NK-92 (cell line): ENCODE data around the gene RPS6KA5.
"Not testable (repeated sequence)": the region's sequence is repeated elsewhere in the genome, so short reads cannot be mapped to it uniquely, and the experiment has no call there.

Experiments used
- DNase-seq: peaks from one replicate; lab custom pipeline; 2025; ENCODE audit not compliant: unreplicated experiment; lab: John Stamatoyannopoulos, UW

RPS6KA5 gene

GRCh38 chr14:91067186-91067585 is 6.7 kb upstream of the RPS6KA5 start:
- DNase-seq, result no peak

DNA sequence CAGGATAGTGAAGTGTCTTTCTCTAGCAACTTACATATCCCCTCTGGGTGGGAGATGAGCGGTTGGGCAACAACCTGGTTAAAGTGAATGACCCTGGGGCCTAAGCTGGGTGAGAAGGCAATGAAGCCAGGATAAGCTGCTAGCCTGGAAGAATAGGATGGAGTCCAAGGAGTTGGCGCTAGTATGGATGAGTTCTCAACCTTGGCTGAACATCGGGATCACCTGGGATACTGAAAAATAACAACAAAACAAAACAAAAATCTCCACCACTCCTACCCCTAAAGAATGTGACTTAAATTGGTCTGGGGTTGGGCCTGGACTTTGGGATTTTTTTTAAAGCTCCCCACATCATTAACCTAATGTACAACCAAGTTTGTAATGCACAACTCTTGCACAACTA is 4.8 kb upstream of the RPS6KA5 start:
- DNase-seq, result no peak

DNA sequence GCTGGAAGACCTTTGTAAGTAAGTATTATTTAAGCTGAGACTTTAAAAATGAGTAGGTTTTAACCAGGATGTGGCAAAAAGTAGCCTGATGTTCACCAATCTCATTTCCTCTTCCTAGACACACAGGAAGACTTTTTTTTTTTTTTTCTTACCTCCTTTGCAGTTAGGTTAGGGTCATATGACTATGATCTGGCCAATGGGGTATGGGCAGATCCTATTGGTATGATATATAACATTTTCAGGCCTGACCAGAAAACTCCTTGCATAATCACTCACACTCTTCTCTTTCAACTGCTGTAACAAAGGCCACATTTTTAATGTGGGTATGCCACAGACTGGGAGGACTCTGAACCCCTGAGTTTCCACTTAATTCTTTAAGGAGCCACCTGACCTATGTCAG is 2.7 kb upstream of the RPS6KA5 start:
- DNase-seq, result no peak

- DNase-seq, result no peak
These were observed 2.2 kb upstream of the RPS6KA5 start for GRCh38 chr14:91062600-91062999.

DNA sequence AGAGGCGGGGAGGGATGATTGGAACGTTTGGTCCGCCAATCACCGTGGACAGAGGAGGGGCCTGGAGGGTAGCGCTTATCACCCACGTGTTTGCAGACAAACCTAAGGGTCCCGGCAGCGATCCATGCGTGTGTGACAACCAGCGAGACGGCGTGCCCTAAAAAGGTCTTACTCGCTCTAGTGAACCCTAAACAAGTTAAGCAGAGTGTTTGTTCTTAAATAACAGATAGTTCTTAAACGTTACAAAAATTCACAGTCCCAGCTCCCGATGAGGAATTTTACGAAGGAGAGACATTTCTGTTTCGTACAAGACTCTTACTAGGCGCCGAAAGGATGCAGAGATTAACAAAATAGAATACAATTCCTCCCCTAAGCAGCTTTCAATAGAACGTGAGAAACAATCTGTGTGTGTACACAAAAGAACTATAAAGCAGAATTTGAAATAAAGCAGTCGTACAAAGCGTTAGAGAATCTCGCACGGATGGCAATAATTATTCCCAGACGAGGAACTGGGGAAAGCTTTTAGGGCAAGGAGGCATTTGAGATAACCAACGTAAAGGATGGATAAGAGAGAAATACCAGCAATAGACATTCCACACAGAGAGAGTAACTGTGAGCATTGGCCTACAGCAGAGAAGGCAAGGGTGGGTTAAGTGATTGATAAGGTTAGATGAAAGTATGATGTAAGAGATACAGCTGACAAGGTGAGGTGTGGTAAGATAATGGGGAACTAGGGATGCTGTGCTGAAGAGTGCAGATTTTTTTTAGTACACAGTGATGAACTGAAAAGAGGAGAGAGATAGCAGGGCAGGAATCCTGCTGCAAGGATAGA is 831 bp upstream of the RPS6KA5 start:
- DNase-seq, result no peak

- DNase-seq, result no peak
These were observed 678 bp downstream of the RPS6KA5 start for GRCh38 chr14:91059576-91060350.

DNA sequence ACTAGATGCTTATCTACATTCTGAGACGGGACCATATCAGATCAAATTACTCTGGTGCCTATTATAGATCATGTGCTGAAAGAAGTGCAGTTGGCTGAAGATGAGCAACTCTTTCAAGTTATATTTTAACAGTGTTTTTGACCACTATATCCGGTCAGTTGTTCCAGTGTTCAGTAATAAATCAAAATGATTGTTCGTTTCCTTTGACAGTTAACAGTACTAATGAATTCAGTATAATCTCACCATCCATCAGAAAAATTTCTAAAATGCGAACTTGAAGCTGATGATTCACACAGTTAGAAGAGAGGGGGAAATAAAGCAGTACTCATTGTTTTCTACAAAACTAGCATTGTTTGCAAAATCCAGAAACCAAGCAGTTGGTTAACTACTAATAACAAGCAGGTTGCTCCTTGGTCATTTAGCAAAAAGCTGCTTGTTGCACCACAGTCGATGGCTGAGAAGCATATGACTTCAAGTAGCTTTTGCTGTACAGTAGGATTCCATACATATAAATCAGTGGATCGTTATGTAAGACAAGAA is 2.3 kb downstream of the RPS6KA5 start:
- DNase-seq, result no peak

- DNase-seq, result no peak
These were observed 4.1 kb downstream of the RPS6KA5 start for GRCh38 chr14:91056361-91056760.

- no peak for DNase-seq
These were observed 5.4 kb downstream of the RPS6KA5 start for GRCh38 chr14:91055016-91055415.

DNA sequence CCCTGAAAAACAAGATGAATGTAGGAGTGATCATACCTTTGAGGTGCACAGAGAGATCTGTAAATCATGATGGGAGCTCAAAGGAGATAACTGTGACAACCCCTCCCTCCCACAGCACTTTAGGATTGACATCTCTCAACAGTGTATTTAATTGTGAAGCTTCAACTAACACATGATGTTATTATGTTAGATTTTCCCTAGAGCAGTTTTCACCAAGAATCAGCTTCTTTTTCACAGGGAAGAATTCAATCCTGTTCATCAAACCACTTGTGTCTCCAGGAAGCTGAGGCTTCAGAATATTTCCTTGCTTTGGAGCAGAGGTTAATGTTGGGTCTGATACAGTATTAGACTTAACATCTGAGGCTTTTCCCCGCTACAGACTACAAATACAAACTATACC is 11.8 kb downstream of the RPS6KA5 start:
- DNase-seq, result no peak

DNA sequence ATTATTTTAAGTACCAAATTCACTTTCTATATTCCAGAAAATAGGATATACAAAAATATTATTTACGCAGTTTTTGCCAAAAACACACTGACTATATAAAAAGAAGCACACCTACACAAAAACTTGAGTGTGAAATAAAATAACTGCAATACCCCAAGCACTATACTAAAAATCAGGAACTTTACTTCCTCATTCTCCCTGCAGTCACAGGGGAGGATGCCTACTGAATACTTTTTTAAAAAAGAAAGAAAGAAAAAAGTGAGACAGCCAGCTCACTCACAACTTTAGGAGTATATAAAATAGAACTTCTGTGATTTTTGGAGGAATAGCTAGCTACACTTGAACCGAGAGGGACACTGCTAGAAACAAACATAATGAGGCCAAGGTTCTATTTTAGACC is 12.2 kb downstream of the RPS6KA5 start:
- no peak for DNase-seq

- DNase-seq, result no peak
These were observed 13.2 kb downstream of the RPS6KA5 start for GRCh38 chr14:91047174-91047753.

GRCh38 chr14:91046488-91047072 is 13.9 kb downstream of the RPS6KA5 start:
- DNase-seq, result no peak

GRCh38 chr14:91041450-91041849 is 19.0 kb downstream of the RPS6KA5 start:
- DNase-seq, result no peak

- no peak for DNase-seq
These were observed 19.9 kb downstream of the RPS6KA5 start for GRCh38 chr14:91040545-91040944.

DNA sequence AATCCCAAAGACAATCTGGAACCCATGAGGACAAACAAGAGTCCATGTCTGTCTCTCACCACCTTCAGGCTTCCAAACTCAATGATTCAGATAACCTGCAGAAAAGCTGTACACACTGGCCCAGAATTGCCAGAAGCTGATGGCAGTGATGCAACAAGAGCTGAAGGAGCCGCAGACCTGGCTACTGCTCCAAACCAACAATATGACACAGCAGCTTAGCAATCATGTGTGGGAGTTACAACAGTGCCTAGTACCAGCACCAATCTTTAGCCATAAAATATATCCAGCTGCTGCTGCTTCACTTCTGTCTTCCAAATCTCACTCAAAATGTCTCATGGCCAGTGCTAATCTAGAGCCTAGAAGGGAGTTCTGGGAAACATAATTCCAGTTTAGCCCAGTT is 22.0 kb downstream of the RPS6KA5 start:
- no peak for DNase-seq

DNA sequence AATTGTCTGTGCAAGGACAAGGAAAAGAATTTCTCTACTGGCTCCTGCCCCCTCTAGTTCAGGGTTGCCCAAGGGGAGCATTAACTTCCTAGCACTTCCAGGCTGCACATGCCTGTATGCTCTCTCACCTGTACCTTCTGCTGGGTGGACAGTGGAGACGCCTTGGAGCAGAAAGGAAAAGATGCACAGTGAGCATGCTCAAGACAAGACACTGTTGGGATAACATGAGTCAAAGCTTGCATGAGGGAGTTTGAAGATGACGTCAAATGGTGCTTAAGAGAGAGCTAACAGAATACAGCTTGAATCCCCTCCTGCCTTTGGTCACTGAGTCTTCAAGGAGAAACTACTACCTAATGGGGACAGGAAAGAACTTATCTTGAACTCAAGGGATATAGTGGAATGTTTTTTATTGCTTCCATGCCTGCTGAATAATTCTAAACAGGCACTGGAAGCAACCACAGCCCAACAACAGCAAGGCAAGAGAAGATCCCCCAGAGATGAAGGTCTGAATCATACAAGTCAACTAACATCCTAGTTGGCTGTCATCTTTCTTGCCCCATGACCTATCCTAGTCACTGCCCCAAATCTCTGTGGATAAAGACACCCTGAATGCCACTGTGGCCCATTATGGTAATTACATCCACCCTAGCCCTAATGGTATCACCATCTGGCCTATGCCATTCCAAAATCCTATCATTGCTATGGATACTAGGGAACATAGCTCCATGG is 23.5 kb downstream of the RPS6KA5 start:
- no peak for DNase-seq

DNA sequence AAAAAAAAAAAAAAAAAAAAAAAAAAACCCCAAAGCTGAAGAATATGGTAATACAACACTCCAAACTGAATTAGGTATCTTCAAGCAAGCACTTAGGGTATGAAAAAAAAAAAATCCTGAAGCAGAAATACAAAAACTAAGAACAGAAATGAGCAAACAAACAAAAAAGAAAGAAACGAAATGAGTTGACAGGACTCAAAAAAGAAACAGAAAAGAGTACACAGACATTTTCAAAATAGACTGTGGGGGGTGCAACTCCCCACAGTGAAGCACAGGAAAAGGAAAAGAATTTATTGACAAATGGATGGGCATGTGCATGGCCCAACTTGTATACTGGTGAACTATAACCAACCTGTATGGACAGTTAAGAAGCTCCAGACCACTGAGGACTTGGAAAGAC is 24.6 kb downstream of the RPS6KA5 start:
- DNase-seq, result no peak

DNA sequence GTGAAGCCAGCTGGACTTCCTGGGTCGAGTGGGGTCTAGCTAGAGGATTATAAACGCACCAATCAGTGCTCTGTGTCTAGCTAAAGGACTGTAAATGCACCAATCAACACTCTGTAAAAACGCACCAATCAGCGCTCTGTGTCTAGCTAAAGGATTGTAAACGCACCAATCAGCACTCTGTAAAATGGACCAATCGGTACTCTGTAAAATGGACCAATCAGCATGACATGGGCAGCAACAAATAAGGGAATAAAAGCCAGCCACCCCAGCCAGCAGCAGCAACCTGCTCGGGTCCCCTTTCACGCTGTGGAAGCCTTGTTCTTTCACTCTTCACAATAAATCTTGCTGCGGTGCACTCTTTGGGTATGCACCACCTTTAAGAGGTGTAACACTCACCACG is 26.1 kb downstream of the RPS6KA5 start:
- not testable (repeated sequence) for DNase-seq

DNA sequence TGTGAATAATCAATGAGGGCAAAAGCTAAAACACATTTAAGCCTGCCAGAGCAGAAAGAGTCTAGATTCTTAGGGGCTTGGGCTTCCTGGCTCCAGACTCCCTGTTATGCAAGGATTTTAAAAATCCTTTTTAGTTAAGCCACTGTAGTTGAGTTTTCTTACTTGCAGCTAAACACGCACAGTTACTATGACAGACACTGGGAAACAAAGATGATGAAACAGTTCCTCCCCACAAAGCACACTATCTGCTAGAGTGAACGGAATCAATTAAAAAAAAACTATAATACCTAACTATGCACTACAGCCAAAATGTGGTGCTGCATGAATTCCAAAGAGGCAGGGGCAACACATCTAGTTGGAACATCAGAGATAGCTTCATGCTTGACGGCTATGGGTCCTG is 28.2 kb downstream of the RPS6KA5 start:
- DNase-seq, result no peak

- no peak for DNase-seq
These were observed 28.8 kb downstream of the RPS6KA5 start for GRCh38 chr14:91031666-91032065.
